Heart right ventricle (tissue), 16 donors: ENCODE measurements around the gene INPP4B. TPM values are rescaled to one million over a fixed set of nuclear protein-coding genes. Genes with fewer than 3 reads are reported as not detected.

Experiments
- ATAC-seq, 8 donors: fragments of 200-7000 bp; cut with Tn5 transposase; one replicate each; pipeline ENCODE4 v1.9.1; 2020; ENCODE audit warnings: mild to moderate bottlenecking in 8 of 8, moderate library complexity in 8 of 8, moderate number of reproducible peaks in 1 of 8
- DNase-seq, 2 donors: peaks; one replicate each; pipeline ENCODE4 v3.0.0-alpha.2; 2020
- H3K27ac ChIP-seq, 10 donors: fragments of 200-600 bp; sonication (generic) in 2 of 10; one replicate each; pipeline versions ENCODE4 v1.5.0 to v1.8.0; 2020 to 2022; ENCODE audit warnings: mild to moderate bottlenecking in 3 of 10
- H3K27me3 ChIP-seq, 7 donors: fragments of 200-600 bp; one replicate each; pipeline ENCODE4 v1.8.0; 2021 to 2022; ENCODE audit warnings: mild to moderate bottlenecking in 2 of 7
- H3K36me3 ChIP-seq, 9 donors: fragments of 200-600 bp; sonication (generic) in 1 of 9; one replicate each; pipeline versions ENCODE4 v1.5.0 to v1.8.0; 2020 to 2022; ENCODE audit warnings: mild to moderate bottlenecking in 2 of 9
- H3K4me1 ChIP-seq, 9 donors: fragments of 200-600 bp; sonication (generic) in 1 of 9; one replicate each; pipeline versions ENCODE4 v1.5.0 to v1.8.0; 2020 to 2022; ENCODE audit warnings: mild to moderate bottlenecking in 4 of 9
- H3K4me3 ChIP-seq, 10 donors: fragments of 200-600 bp; sonication (generic) in 2 of 10; one replicate each; pipeline versions ENCODE4 v1.5.0 to v1.8.0; 2020 to 2022; ENCODE audit warnings: mild to moderate bottlenecking in 7 of 10, moderate library complexity in 2 of 10
- H3K9me3 ChIP-seq, 11 donors: fragments of 200-600 bp in 10 of 11; sonication (generic) in 2 of 11; one replicate each; pipeline versions ENCODE4 v1.5.0 to v1.8.0; 2013 to 2022; ENCODE audit warnings: mild to moderate bottlenecking in 2 of 11, control low read depth in 1 of 11, moderate library complexity in 1 of 11
- WGBS, 2 donors: extraction: QIAGEN DNeasy Blood & Tissue Kit; methylation state at CpG; one replicate each; pipeline ENCODE4 v1.1.7; 2013; ENCODE audit warnings: inconsistent platforms in 1 of 2; 5-methylcytosine and 5-hydroxymethylcytosine counted together
- intact Hi-C, 10 donors: fragments of 100-400 bp; cut with DNase I; formaldehyde crosslinking; loops; one replicate each; pipeline versions ENCODE4 v1.11.1 to v1.14.2; 2022
- polyA plus RNA-seq, 2 donors: library from polyadenylated mRNA; stranded (reverse); fragments of 200-250 nt; gene quantifications; one replicate each; pipeline ENCODE4 v1.2.3, GENCODE V29; 2013
- total RNA-seq, 10 donors: library from RNA; stranded (reverse); fragmentation: NEBNext Ultra II Directional in 3 of 10; extraction: Animal tissue kit (Norgen Biotek cat#: 25700) in 3 of 10; gene quantifications; one replicate each; pipeline versions ENCODE4 v1.2.1 to v1.2.4, GENCODE V29; 2021 to 2023
- TF ChIP-seq, protein P1 (sequence below), 9 donors: fragments of 200-600 bp; sonication (generic) in 2 of 9; IDR thresholded peaks; one replicate each; pipeline versions ENCODE4 v1.5.0 to v1.8.0; 2021 to 2022; ENCODE audit warnings: antibody characterized with exemption in 9 of 9, mild to moderate bottlenecking in 5 of 9, moderate library complexity in 1 of 9
- donor health status: Arrhythmogenic right ventricular cardiomyopathy.
- donor health status: ischemic (EF 13 %, LVEDD 7.1; RV severe dilation, severe dysfunction).
- donor health status: healthy with polysubstance abuse.
- donor health status: DM: no; HTN: yes; CAD: no.
- donor health status: DM: no; HTN: no; CAD: no.
- donor health status: ischemic (EF 25% LVEDD 6.9; RV normal size, moderate dysfunction).
- donor health status: ischemic (EF 25% LVEDD 5.7; RV mildly dilated, moderate dysfunction).
- donor health status: healthy.
- donor health status: DM: yes; HTN: yes; CAD: no.
- donor health status: Ischemic cardiomyopathy.
- donor health status: ischemic (EF 35%, LVEDD 5.7; RV mildly dilated, moderate dysfunction).
- donor health status: nonischemic (EF 11% LVEDD 7.7; RV severe dilation, severe dysfunction).
- donor health status: DM: yes; HTN: yes; CAD: no.
- donor health status: PGD.
- donor health status: ischemic (EF 29% LVEDD 5.4; RV normal size, mild dysfunction).
- donor health status: nonischemic (EF 23%, LVEDD 6.1; RV moderate dilation, normal function).

Gene INPP4B
- total and polyA plus RNA-seq, 12 donors = 3.7 to 100.0 (median 39.1) TPM

DNA sequence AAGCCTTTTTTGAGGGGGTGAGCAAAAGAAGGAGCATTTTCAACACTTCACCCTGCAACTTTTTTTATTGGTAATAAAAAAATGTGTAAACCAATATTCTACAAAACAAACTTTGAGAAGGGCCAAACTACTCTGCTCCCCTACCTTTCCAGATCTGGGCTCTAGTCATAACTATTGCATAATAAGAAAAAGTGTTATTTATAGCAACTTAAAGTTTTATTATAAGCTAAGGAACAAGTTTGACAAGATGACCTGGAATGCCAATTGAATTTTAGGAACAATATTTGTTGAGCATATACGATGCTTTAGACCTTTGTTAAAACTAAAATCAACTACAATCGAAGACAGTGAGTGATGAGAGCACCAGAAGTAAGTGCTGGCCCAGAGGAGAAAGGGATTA lies 800.1 kb downstream of the INPP4B start:
- ATAC-seq = no peak
- no peaks in the 10 kb centered on the region for H3K4me1 ChIP-seq
- no peaks in the 10 kb centered on the region for H3K27me3 ChIP-seq
- no peaks in the 10 kb centered on the region for H3K36me3 ChIP-seq
- H3K4me3 ChIP-seq = no peak overlapping the region
- TF ChIP-seq, protein P1, sequence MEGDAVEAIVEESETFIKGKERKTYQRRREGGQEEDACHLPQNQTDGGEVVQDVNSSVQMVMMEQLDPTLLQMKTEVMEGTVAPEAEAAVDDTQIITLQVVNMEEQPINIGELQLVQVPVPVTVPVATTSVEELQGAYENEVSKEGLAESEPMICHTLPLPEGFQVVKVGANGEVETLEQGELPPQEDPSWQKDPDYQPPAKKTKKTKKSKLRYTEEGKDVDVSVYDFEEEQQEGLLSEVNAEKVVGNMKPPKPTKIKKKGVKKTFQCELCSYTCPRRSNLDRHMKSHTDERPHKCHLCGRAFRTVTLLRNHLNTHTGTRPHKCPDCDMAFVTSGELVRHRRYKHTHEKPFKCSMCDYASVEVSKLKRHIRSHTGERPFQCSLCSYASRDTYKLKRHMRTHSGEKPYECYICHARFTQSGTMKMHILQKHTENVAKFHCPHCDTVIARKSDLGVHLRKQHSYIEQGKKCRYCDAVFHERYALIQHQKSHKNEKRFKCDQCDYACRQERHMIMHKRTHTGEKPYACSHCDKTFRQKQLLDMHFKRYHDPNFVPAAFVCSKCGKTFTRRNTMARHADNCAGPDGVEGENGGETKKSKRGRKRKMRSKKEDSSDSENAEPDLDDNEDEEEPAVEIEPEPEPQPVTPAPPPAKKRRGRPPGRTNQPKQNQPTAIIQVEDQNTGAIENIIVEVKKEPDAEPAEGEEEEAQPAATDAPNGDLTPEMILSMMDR (IDR thresholded peaks at IDR 0.05) = no peak
- WGBS, 2 donors = 95% methylated on average over 2 of the region's 2 CpGs
- no peaks in the 10 kb centered on the region for H3K9me3 ChIP-seq
- no peak overlapping the region for H3K27ac ChIP-seq
- DNase-seq = no peak
- intact Hi-C loops = no loop called here

DNA sequence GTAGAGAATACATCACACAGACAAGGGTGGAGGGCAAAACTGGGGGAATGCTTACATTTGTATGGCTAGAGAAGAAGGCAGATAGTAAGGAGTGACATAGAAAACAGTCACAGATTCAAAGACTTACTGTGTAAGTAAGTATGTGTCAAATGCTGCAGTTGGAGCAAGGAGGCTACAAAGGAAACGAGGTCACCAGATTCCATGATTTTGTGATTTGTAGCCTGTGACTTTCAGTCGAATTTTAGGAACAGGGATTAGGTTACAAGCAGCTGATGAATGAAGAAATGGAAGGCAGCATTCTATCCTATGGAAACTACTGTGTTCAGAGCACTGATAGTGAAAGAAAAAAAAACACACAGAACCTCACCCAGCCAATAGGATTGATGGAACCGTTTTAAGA lies 801.8 kb downstream of the INPP4B start:
- Histone ChIP-seq H3K4me3 (no peak overlapping the region), H3K27me3 (no peaks in the 10 kb centered on the region), H3K4me1 (no peaks in the 10 kb centered on the region), H3K36me3 (no peaks in the 10 kb centered on the region), H3K9me3 (no peaks in the 10 kb centered on the region), H3K27ac (no peak overlapping the region)
- DNase-seq (no peak), ATAC-seq (no peak)
- TF ChIP-seq, protein P1 (IDR thresholded peaks at IDR 0.05) = no peak
- 39 to 54% methylated on average over 3 of the region's 3 CpGs for WGBS, 2 donors
- intact Hi-C loops = no loop called here

DNA sequence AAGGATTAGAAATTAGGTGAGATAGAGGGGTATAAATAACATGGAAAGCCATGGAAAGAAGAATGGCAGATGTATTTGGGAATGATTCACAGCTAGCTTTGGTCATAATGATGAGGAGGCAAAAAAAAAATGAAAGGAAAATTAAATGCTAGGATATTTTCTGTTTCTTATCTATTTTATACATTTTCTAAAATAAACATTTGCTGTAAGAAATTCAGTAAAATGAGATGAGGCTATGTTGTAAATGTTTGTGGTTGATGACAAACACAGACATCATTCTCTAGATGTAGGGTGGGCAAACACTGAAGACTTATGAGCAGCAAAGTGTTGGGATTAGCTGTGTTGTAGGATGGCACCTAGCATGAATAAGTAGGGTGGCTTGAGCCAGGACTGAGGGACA lies 802.6 kb downstream of the INPP4B start:
- H3K27ac ChIP-seq = no peak overlapping the region
- no peaks in the 10 kb centered on the region for H3K9me3 ChIP-seq
- ATAC-seq (no peak), DNase-seq (no peak)
- H3K4me3 ChIP-seq = no peak overlapping the region
- no peaks in the 10 kb centered on the region for H3K36me3 ChIP-seq
- H3K27me3 ChIP-seq = no peaks in the 10 kb centered on the region
- TF ChIP-seq, protein P1 (IDR thresholded peaks at IDR 0.05) = no peak
- intact Hi-C loops = no loop called here
- H3K4me1 ChIP-seq = no peaks in the 10 kb centered on the region

DNA sequence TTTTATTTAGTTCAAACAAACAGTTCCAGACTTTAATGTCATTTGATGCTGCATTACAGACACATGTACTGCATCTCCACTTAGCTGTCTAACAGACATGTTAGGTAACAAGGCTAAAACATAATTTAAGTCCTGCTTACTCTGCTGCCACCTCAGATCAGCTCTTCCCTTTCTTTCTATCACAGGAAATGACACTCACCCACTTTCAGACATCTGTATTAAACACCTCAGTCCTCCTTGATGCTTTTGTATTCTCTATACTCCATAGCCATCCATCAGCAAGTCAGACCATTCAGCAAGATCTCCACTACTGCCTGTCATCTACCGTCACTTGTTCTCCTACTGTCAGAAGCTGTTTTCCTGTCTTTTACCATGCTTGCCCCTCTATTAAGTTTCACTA lies 804.3 kb downstream of the INPP4B start:
- ATAC-seq = no peak
- intact Hi-C loops = no loop called here
- H3K36me3 ChIP-seq = no peaks in the 10 kb centered on the region

More for the DNA sequence above, 804.3 kb downstream of the INPP4B start:
- TF ChIP-seq, protein P1 (IDR thresholded peaks at IDR 0.05) = no peak
- Histone ChIP-seq H3K9me3 (no peaks in the 10 kb centered on the region), H3K27ac (no peak overlapping the region), H3K27me3 (no peaks in the 10 kb centered on the region), H3K4me1 (peaks cover 0 to 10% (median 0%) of the 10 kb centered on the region in 9 donors), H3K4me3 (no peak overlapping the region)
- no peak for DNase-seq
- 87 to 100% methylated on average over 1 of the region's 1 CpG for WGBS, 2 donors
